Vagina (tissue), 2 donors: ENCODE data around the gene KCNG2.

Experiments used
- CTCF ChIP-seq, 3 experiments: fragments of 450-650 bp in 2 of 3; fragments of 200-600 bp in 1 of 3; sonication (generic) in 1 of 3; IDR thresholded peaks; one replicate each; pipeline ENCODE4 v1.5.1; 2017 to 2019; ENCODE audit warnings: antibody characterized with exemption in 3 of 3, mild to moderate bottlenecking in 2 of 3, moderate library complexity in 2 of 3
- POLR2A ChIP-seq, 2 donors: fragments of 450-650 bp; IDR thresholded peaks; one replicate each; pipeline ENCODE4 v1.6.1; 2017; ENCODE audit warnings: antibody characterized with exemption in 2 of 2, mild to moderate bottlenecking in 2 of 2, moderate library complexity in 2 of 2

GRCh38 chr18:79796016-79796415, 1.7 kb upstream of the KCNG2 start:
- no peak for TF ChIP-seq CTCF (IDR thresholded peaks at IDR 0.05)
- TF ChIP-seq POLR2A (IDR thresholded peaks at IDR 0.05) = no peak
